Mucosa of stomach (tissue), 1 donor: ENCODE data around the gene MRPS26.
"Not testable (repeated sequence)": the region's sequence is repeated elsewhere in the genome, so short reads cannot be mapped to it uniquely, and the experiment has no call there.

Source experiments
- H3K27me3 ChIP-seq: one replicate; pipeline ENCODE4 v1.7.0; 2013; ENCODE audit warnings: mild to moderate bottlenecking, low read length; ENCODE audit not compliant: control insufficient read depth, insufficient read depth
- H3K36me3 ChIP-seq: one replicate; pipeline ENCODE4 v1.7.0; 2013; ENCODE audit warnings: low read length; ENCODE audit not compliant: control insufficient read depth, insufficient read depth
- H3K4me1 ChIP-seq: one replicate; pipeline ENCODE4 v1.7.0; 2013; ENCODE audit warnings: mild to moderate bottlenecking, low read length; ENCODE audit not compliant: control insufficient read depth, insufficient read depth
- H3K4me3 ChIP-seq: one replicate; pipeline ENCODE4 v1.7.0; 2013; ENCODE audit warnings: low read length
- H3K9ac ChIP-seq: one replicate; pipeline ENCODE4 v1.7.0; 2013; ENCODE audit warnings: mild to moderate bottlenecking, low read length, moderate library complexity
- H3K9me3 ChIP-seq: one replicate; pipeline ENCODE4 v1.7.0; 2013; ENCODE audit warnings: mild to moderate bottlenecking, low read length, moderate library complexity; ENCODE audit not compliant: control insufficient read depth
- donor health status: Pancreatic carcinoma.

Gene MRPS26

GRCh38 chr20:3071266-3071609, 25.4 kb downstream of the MRPS26 start:
- H3K9me3 ChIP-seq = no peaks in the 10 kb centered on the region
- no peaks in the 10 kb centered on the region for H3K36me3 ChIP-seq
- H3K4me3 ChIP-seq = no peak overlapping the region
- H3K9ac ChIP-seq = no peak overlapping the region
- peaks cover 16% of the 10 kb centered on the region for H3K4me1 ChIP-seq
- peaks cover 18% of the 10 kb centered on the region for H3K27me3 ChIP-seq

- peaks cover 18% of the 10 kb centered on the region for H3K27me3 ChIP-seq
- H3K9me3 ChIP-seq = no peaks in the 10 kb centered on the region
- H3K9ac ChIP-seq = no peak within 1 kb of the TSS
- H3K4me1 ChIP-seq = peaks cover 16% of the 10 kb centered on the region
- no peaks in the 10 kb centered on the region for H3K36me3 ChIP-seq
- no peak within 1 kb of the TSS for H3K4me3 ChIP-seq
These were observed 26.0 kb downstream of the MRPS26 start, which contains the start of gene OXT for GRCh38 chr20:3071610-3072529. Gene OXT, plus strand, starts transcription at chr20:3071620. Its CDS starts 36 bp downstream, at chr20:3071656.

- H3K4me3 ChIP-seq = no peak overlapping the region
- H3K27me3 ChIP-seq = peaks cover 18% of the 10 kb centered on the region
- no peak overlapping the region for H3K9ac ChIP-seq
- H3K9me3 ChIP-seq = no peaks in the 10 kb centered on the region
- H3K36me3 ChIP-seq = no peaks in the 10 kb centered on the region
- H3K4me1 ChIP-seq = peaks cover 16% of the 10 kb centered on the region
These were observed 26.8 kb downstream of the MRPS26 start for GRCh38 chr20:3072530-3073250.

GRCh38 chr20:3073251-3073643, 27.4 kb downstream of the MRPS26 start:
- not testable (repeated sequence) for H3K9ac ChIP-seq, H3K9me3 ChIP-seq, H3K36me3 ChIP-seq, H3K4me3 ChIP-seq
- Histone ChIP-seq H3K4me1 (peaks cover 16% of the 10 kb centered on the region), H3K27me3 (peaks cover 18% of the 10 kb centered on the region)

- no peak overlapping the region for H3K9ac ChIP-seq
- no peaks in the 10 kb centered on the region for H3K36me3 ChIP-seq
- H3K4me3 ChIP-seq = no peak overlapping the region
- H3K9me3 ChIP-seq = no peaks in the 10 kb centered on the region
- H3K27me3 ChIP-seq = peaks cover 18% of the 10 kb centered on the region
- peaks cover 16% of the 10 kb centered on the region for H3K4me1 ChIP-seq
These were observed 29.0 kb downstream of the MRPS26 start for GRCh38 chr20:3074812-3075211.

- Histone ChIP-seq H3K4me1 (peaks cover 16% of the 10 kb centered on the region), H3K27me3 (peaks cover 18% of the 10 kb centered on the region)
- H3K9ac ChIP-seq, H3K4me3 ChIP-seq, H3K36me3 ChIP-seq, H3K9me3 ChIP-seq: not testable (repeated sequence)
These were observed 29.5 kb downstream of the MRPS26 start for GRCh38 chr20:3075315-3075714.

GRCh38 chr20:3077618-3078134, 31.8 kb downstream of the MRPS26 start:
- no peak overlapping the region for H3K9ac ChIP-seq
- peaks cover 9% of the 10 kb centered on the region for H3K4me1 ChIP-seq
- no peaks in the 10 kb centered on the region for H3K9me3 ChIP-seq
- H3K4me3 ChIP-seq = no peak overlapping the region
- peaks cover 27% of the 10 kb centered on the region for H3K27me3 ChIP-seq
- H3K36me3 ChIP-seq = no peaks in the 10 kb centered on the region

GRCh38 chr20:3080939-3081388, 35.1 kb downstream of the MRPS26 start:
- Histone ChIP-seq H3K4me3 (no peak overlapping the region), H3K36me3 (no peaks in the 10 kb centered on the region), H3K4me1 (peaks cover 4% of the 10 kb centered on the region), H3K9ac (no peak overlapping the region), H3K27me3 (peaks cover 44% of the 10 kb centered on the region), H3K9me3 (no peaks in the 10 kb centered on the region)

GRCh38 chr20:3081641-3082040, 35.8 kb downstream of the MRPS26 start:
- Histone ChIP-seq H3K4me3 (no peak overlapping the region), H3K9me3 (no peaks in the 10 kb centered on the region), H3K27me3 (peaks cover 44% of the 10 kb centered on the region), H3K4me1 (peaks cover 4% of the 10 kb centered on the region), H3K36me3 (no peaks in the 10 kb centered on the region), H3K9ac (no peak overlapping the region)

GRCh38 chr20:3082306-3082951, 36.6 kb downstream of the MRPS26 start:
- peaks cover 4% of the 10 kb centered on the region for H3K4me1 ChIP-seq
- no peak overlapping the region for H3K9ac ChIP-seq
- peaks cover 44% of the 10 kb centered on the region for H3K27me3 ChIP-seq
- H3K9me3 ChIP-seq = no peaks in the 10 kb centered on the region
- no peak overlapping the region for H3K4me3 ChIP-seq
- H3K36me3 ChIP-seq = no peaks in the 10 kb centered on the region

GRCh38 chr20:3082955-3083952, 37.4 kb downstream of the MRPS26 start:
- H3K9ac ChIP-seq = no peak overlapping the region
- H3K4me3 ChIP-seq = no peak overlapping the region
- H3K36me3 ChIP-seq = no peaks in the 10 kb centered on the region
- H3K27me3 ChIP-seq = peaks cover 44% of the 10 kb centered on the region
- H3K4me1 ChIP-seq = peaks cover 4% of the 10 kb centered on the region
- no peaks in the 10 kb centered on the region for H3K9me3 ChIP-seq
